K562 (cell line): Measurements from ENCODE around the gene PUS7. TPM values are rescaled to one million over a fixed set of nuclear protein-coding genes. Genes with fewer than 3 reads are reported as not detected.

ENCODE experiments used
- CREB1 ChIP-seq, 2 experiments: sonication (generic) in 1 of 2; formaldehyde crosslinking in 1 of 2; IDR thresholded peaks; 2 replicates each; pipeline versions ENCODE4 v1.6.1 to v1.8.0; 2012 to 2022; ENCODE audit warnings: inconsistent platforms in 1 of 2, mild to moderate bottlenecking in 1 of 2, missing genetic modification reagents in 1 of 2, moderate library complexity in 1 of 2
- CTBP1 ChIP-seq: fragments of 450-650 bp; IDR thresholded peaks from 2 replicates; pipeline ENCODE4 v1.6.1; 2016; ENCODE audit warnings: borderline replicate concordance
- FOXK1 ChIP-seq: sonication (generic); formaldehyde crosslinking; IDR thresholded peaks from 2 replicates; pipeline ENCODE4 v1.8.0; 2022; ENCODE audit warnings: missing genetic modification reagents, mild to moderate bottlenecking, borderline replicate concordance
- FOXK2 ChIP-seq, 2 experiments: fragments of 450-650 bp; IDR thresholded peaks in 1 of 2; conservative IDR thresholded peaks in 1 of 2; 2 replicates each; pipeline ENCODE4 v1.6.1; 2016; ENCODE audit warnings: low read depth in 2 of 2, mild to moderate bottlenecking in 1 of 2
- GATA2 ChIP-seq: sonication (generic); formaldehyde crosslinking; IDR thresholded peaks from 2 replicates; pipeline ENCODE4 v1.4.0; 2020; ENCODE audit warnings: mild to moderate bottlenecking, missing genetic modification reagents
- HDAC3 ChIP-seq: fragments of 450-650 bp; IDR thresholded peaks from 2 replicates; pipeline ENCODE4 v1.6.1; 2018; ENCODE audit warnings: borderline replicate concordance, mild to moderate bottlenecking, moderate library complexity; ENCODE audit not compliant: partially characterized antibody
- SMC3 ChIP-seq: conservative IDR thresholded peaks from 2 replicates; pipeline ENCODE4 v1.6.1; 2011; ENCODE audit warnings: low read depth, low read length, improper control_type of control experiment; ENCODE audit not compliant: insufficient read depth
- SOX6 ChIP-seq: fragments of 450-650 bp; IDR thresholded peaks from 2 replicates; pipeline ENCODE4 v1.6.1; 2014; ENCODE audit warnings: mild to moderate bottlenecking
- ZNF766 ChIP-seq: fragments of 200-800 bp; sonication (Bioruptor generic); conservative IDR thresholded peaks from 2 replicates; pipeline ENCODE4 v1.6.1; 2016; ENCODE audit warnings: missing genetic modification characterization, missing compliant biosample characterization
- polyA plus RNA-seq, 8 experiments: library from polyadenylated mRNA; depleted of rRNA in 4 of 8; stranded (reverse) in 5 of 8; unstranded in 3 of 8; fragments of >200 nt; fragmentation: Nextera tagmentation in 2 of 8; fragmentation: Illumina TruSeq in 1 of 8; extraction: Ambion mirVana in 2 of 8; extraction: Trizol in 1 of 8; gene quantifications; 2 replicates each; pipeline versions ENCODE4 v1.2.1 to v1.2.3, GENCODE V29; 2011 to 2014; ENCODE audit warnings: inconsistent platforms in 1 of 8, missing spikeins in 1 of 8
- total RNA-seq, 7 experiments: library from RNA; depleted of rRNA in 6 of 7; stranded (reverse); fragments of >200 nt in 6 of 7; fragmentation: Illumina TruSeq in 2 of 7; extraction: Trizol in 2 of 7; gene quantifications; 2 replicates each; pipeline versions ENCODE4 v1.2.1 to v1.2.3, GENCODE V29; 2011 to 2021; ENCODE audit warnings: low replicate concordance in 1 of 7
- TF ChIP-seq, protein P1 (sequence below), 3 experiments: fragments of 200-800 bp in 1 of 3; fragments of 250-450 bp in 1 of 3; fragments of 450-650 bp in 1 of 3; sonication (Bioruptor Pico) in 1 of 3; sonication (Bioruptor generic) in 1 of 3; formaldehyde crosslinking in 1 of 3; IDR thresholded peaks; 2 replicates each; pipeline versions ENCODE4 v1.6.1 to v1.8.0; 2016 to 2022; ENCODE audit warnings: mild to moderate bottlenecking in 2 of 3, missing genetic modification characterization in 2 of 3, missing compliant biosample characterization in 1 of 3, moderate library complexity in 1 of 3
- TF ChIP-seq, protein P2 (sequence below): sonication (generic); formaldehyde crosslinking; IDR thresholded peaks from 2 replicates; pipeline ENCODE4 v1.8.1; 2023; ENCODE audit warnings: mild to moderate bottlenecking, missing genetic modification reagents
- TF ChIP-seq, protein P3 (sequence below): fragments of 250-450 bp; sonication (Bioruptor Pico); IDR thresholded peaks from 2 replicates; pipeline ENCODE4 v1.8.0; 2022; ENCODE audit warnings: moderate library complexity, mild to moderate bottlenecking, inconsistent platforms
- TF ChIP-seq, protein P4 (sequence below), 2 experiments: fragments of 150-350 bp in 1 of 2; IDR thresholded peaks; 2 replicates each; pipeline ENCODE4 v1.6.1; 2012 to 2016; ENCODE audit warnings: low read depth in 2 of 2, low read length in 2 of 2, mild to moderate bottlenecking in 1 of 2, moderate library complexity in 1 of 2

Gene PUS7
- total and polyA plus RNA-seq, 9 of the 15 experiments (the other 6 are each of a cell fraction or from before 2014, with no cell fraction given), result 15.1 to 95.6 (median 63.2) TPM

DNA sequence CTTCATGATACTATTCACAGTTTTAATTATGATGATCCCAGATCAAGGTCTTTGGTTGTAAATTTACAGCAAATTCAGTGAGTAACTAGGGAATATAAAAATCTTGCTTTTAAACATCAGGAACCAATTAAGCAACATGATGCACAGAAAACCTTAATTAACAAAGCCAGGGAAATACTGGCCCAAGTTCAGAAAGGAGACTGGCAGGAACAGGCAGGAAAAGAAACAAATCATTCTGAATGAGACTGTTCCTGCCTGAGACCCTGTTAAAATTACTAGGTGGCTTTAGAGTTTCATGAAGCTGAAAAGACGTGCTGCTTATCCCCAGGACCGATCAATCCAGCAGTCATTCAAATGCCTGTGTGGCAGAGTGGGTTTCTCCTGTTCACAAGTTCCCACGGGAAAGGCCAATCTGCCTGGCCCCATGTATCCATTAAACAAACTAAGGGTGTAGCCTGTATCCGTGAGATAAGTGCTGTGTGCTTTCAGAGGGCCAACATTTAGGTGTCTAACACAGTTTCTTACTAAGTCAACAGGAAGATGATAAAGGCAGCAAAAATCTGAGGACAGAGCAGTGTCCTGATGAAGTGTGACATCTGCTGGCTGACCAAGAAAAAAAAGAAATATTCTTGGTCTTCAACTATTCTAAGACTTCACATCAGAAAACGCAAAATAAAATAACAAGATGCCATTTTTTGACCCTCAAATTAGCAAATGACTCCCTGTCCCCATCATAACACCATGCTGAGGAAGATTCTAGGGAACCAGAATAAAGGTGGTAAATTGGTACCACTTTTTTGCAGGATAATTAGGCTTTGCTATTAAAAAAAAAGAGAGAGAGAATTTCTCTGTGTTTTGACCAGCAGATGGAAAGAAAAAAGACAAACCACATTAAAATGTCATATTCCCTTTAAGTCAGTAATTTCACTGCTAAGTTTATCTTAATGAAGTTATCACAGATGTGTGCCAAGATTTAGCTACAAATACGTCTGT lies 34.2 kb downstream of the PUS7 start (continued):
- TF ChIP-seq, protein P1, sequence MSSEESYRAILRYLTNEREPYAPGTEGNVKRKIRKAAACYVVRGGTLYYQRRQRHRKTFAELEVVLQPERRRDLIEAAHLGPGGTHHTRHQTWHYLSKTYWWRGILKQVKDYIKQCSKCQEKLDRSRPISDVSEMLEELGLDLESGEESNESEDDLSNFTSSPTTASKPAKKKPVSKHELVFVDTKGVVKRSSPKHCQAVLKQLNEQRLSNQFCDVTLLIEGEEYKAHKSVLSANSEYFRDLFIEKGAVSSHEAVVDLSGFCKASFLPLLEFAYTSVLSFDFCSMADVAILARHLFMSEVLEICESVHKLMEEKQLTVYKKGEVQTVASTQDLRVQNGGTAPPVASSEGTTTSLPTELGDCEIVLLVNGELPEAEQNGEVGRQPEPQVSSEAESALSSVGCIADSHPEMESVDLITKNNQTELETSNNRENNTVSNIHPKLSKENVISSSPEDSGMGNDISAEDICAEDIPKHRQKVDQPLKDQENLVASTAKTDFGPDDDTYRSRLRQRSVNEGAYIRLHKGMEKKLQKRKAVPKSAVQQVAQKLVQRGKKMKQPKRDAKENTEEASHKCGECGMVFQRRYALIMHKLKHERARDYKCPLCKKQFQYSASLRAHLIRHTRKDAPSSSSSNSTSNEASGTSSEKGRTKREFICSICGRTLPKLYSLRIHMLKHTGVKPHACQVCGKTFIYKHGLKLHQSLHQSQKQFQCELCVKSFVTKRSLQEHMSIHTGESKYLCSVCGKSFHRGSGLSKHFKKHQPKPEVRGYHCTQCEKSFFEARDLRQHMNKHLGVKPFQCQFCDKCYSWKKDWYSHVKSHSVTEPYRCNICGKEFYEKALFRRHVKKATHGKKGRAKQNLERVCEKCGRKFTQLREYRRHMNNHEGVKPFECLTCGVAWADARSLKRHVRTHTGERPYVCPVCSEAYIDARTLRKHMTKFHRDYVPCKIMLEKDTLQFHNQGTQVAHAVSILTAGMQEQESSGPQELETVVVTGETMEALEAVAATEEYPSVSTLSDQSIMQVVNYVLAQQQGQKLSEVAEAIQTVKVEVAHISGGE (CRISPR knock-in tag; IDR thresholded peaks at IDR 0.05), result peak in 1 of 3 experiments; percentile 25; a peak in 1 of 6 replicates
- TF ChIP-seq SMC3 (peak; percentile 49), SOX6 (peak; percentile 85), CREB1 (IDR thresholded peaks at IDR 0.05) (0 out of 2 replicates have a peak, but pooled peaks have one; percentile 29), CREB1 (CRISPR knock-in tag; IDR thresholded peaks at IDR 0.05) (no peak), GATA2 (CRISPR knock-in tag) (peak; percentile 90), HDAC3 (peak; percentile 26), ZNF766 (CRISPR knock-in tag) (peak; percentile 70), FOXK1 (CRISPR knock-in tag) (0 out of 2 replicates have a peak, but pooled peaks have one; percentile 65), FOXK2 (conservative IDR thresholded peaks at IDR 0.05 in 1 of 2, IDR thresholded peaks at IDR 0.05 in 1 of 2; ENCODE audit: low read depth in 2 of 2) (peak; percentile 72 to 79; a peak in 2 of 4 replicates), CTBP1 (peak; percentile 79; the same call in 1 of the 2 replicates)
- TF ChIP-seq, protein P2, sequence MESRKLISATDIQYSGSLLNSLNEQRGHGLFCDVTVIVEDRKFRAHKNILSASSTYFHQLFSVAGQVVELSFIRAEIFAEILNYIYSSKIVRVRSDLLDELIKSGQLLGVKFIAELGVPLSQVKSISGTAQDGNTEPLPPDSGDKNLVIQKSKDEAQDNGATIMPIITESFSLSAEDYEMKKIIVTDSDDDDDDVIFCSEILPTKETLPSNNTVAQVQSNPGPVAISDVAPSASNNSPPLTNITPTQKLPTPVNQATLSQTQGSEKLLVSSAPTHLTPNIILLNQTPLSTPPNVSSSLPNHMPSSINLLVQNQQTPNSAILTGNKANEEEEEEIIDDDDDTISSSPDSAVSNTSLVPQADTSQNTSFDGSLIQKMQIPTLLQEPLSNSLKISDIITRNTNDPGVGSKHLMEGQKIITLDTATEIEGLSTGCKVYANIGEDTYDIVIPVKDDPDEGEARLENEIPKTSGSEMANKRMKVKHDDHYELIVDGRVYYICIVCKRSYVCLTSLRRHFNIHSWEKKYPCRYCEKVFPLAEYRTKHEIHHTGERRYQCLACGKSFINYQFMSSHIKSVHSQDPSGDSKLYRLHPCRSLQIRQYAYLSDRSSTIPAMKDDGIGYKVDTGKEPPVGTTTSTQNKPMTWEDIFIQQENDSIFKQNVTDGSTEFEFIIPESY, result peak; percentile 58; the same call in 1 of the 2 replicates
- TF ChIP-seq, protein P3, sequence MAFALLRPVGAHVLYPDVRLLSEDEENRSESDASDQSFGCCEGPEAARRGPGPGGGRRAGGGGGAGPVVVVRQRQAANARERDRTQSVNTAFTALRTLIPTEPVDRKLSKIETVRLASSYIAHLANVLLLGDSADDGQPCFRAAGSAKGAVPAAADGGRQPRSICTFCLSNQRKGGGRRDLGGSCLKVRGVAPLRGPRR, result no peak
- TF ChIP-seq, protein P4, sequence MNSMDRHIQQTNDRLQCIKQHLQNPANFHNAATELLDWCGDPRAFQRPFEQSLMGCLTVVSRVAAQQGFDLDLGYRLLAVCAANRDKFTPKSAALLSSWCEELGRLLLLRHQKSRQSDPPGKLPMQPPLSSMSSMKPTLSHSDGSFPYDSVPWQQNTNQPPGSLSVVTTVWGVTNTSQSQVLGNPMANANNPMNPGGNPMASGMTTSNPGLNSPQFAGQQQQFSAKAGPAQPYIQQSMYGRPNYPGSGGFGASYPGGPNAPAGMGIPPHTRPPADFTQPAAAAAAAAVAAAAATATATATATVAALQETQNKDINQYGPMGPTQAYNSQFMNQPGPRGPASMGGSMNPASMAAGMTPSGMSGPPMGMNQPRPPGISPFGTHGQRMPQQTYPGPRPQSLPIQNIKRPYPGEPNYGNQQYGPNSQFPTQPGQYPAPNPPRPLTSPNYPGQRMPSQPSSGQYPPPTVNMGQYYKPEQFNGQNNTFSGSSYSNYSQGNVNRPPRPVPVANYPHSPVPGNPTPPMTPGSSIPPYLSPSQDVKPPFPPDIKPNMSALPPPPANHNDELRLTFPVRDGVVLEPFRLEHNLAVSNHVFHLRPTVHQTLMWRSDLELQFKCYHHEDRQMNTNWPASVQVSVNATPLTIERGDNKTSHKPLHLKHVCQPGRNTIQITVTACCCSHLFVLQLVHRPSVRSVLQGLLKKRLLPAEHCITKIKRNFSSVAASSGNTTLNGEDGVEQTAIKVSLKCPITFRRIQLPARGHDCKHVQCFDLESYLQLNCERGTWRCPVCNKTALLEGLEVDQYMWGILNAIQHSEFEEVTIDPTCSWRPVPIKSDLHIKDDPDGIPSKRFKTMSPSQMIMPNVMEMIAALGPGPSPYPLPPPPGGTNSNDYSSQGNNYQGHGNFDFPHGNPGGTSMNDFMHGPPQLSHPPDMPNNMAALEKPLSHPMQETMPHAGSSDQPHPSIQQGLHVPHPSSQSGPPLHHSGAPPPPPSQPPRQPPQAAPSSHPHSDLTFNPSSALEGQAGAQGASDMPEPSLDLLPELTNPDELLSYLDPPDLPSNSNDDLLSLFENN (IDR thresholded peaks at IDR 0.05; ENCODE audit: low read depth in 2 of 2, low read length in 2 of 2), result peak in 1 of 2 experiments; percentile 71; a peak in 1 of 4 replicates
